Calu3 (cell line): Measurements from ENCODE around the gene PCDHA8. TPM values are rescaled to one million over a fixed set of nuclear protein-coding genes. Genes with fewer than 3 reads are reported as not detected.

Experiments
- BruUV-seq: library from RNA; stranded (reverse); fragments of 400-500 nt; replicated peaks from 2 replicates; lab custom pipeline; 2021; lab: Mats Ljungman, UMichigan
- CTCF ChIA-PET: fragments of 300-600 bp; sonication (Branson Sonifier 250); formaldehyde crosslinking; loops from one replicate; lab custom pipeline; 2022; ENCODE audit warnings: antibody characterized with exemption; lab: Charles Lee
- DNase-seq: peaks from one replicate; pipeline ENCODE4 v3.0.0; 2022
- H3K27ac Mint-ChIP-seq: one replicate; pipeline ENCODE4 v1.8.0; 2022; ENCODE audit warnings: mixed read lengths; ENCODE audit not compliant: unreplicated experiment
- H3K27me3 Mint-ChIP-seq: one replicate; pipeline ENCODE4 v1.8.0; 2022; ENCODE audit warnings: mixed read lengths; ENCODE audit not compliant: unreplicated experiment
- H3K36me3 Mint-ChIP-seq: one replicate; pipeline ENCODE4 v1.8.0; 2022; ENCODE audit warnings: mild to moderate bottlenecking, moderate library complexity, mixed read lengths; ENCODE audit not compliant: insufficient read depth, unreplicated experiment
- H3K4me1 Mint-ChIP-seq: one replicate; pipeline ENCODE4 v1.8.0; 2022; ENCODE audit warnings: mild to moderate bottlenecking, low read depth, mixed read lengths; ENCODE audit not compliant: unreplicated experiment
- H3K4me3 Mint-ChIP-seq: one replicate; pipeline ENCODE4 v1.8.0; 2022; ENCODE audit warnings: mild to moderate bottlenecking, low read depth, moderate library complexity, mixed read lengths; ENCODE audit not compliant: unreplicated experiment
- H3K9me3 Mint-ChIP-seq: one replicate; pipeline ENCODE4 v1.8.0; 2022; ENCODE audit warnings: low read depth, mixed read lengths; ENCODE audit not compliant: unreplicated experiment
- intact Hi-C: fragments of 100-400 bp; cut with micrococcal nuclease; formaldehyde crosslinking; loops from one replicate; pipeline ENCODE4 v1.10.0; 2022; ENCODE audit not compliant: unreplicated experiment
- total RNA-seq: library from RNA; stranded (reverse); gene quantifications from 2 replicates; pipeline ENCODE4 v1.2.3, GENCODE V29; 2022
- TF ChIP-seq, protein P1 (sequence below): fragments of 200-600 bp; IDR thresholded peaks from one replicate; pipeline ENCODE4 v1.8.0; 2022; ENCODE audit warnings: antibody characterized with exemption; ENCODE audit not compliant: unreplicated experiment

PCDHA8 gene
- total RNA-seq, 1 experiment from 2014 or later, result 1.3 TPM

GRCh38 chr5:140868721-140869554 is 28.0 kb downstream of the PCDHA8 start, which contains the start of gene PCDHA11:
PCDHA11 (plus strand) TSS chr5:140868957; CDS start chr5:140869104, 147 bp downstream.
- no TSS peak for BruUV-seq
- DNase-seq, result peak; percentile 20
- CTCF ChIA-PET, result interaction anchor here (0.5 kb wide), 1 partner anchor 1404 kb away, joined by 4 read pairs; no protein-coding TSS in a partner anchor
- Mint-ChIP-seq H3K27ac (no peak within 1 kb of the TSS), H3K4me1 (no peaks in the 10 kb centered on the region), H3K36me3 (no peaks in the 10 kb centered on the region), H3K4me3 (no peak within 1 kb of the TSS), H3K27me3 (no peaks in the 10 kb centered on the region), H3K9me3 (peaks cover 6% of the 10 kb centered on the region)
- intact Hi-C loops, result loop anchor here (1.0 kb wide), 1 partner anchor 172 kb away; no protein-coding TSS in a partner anchor
- TF ChIP-seq, protein P1, sequence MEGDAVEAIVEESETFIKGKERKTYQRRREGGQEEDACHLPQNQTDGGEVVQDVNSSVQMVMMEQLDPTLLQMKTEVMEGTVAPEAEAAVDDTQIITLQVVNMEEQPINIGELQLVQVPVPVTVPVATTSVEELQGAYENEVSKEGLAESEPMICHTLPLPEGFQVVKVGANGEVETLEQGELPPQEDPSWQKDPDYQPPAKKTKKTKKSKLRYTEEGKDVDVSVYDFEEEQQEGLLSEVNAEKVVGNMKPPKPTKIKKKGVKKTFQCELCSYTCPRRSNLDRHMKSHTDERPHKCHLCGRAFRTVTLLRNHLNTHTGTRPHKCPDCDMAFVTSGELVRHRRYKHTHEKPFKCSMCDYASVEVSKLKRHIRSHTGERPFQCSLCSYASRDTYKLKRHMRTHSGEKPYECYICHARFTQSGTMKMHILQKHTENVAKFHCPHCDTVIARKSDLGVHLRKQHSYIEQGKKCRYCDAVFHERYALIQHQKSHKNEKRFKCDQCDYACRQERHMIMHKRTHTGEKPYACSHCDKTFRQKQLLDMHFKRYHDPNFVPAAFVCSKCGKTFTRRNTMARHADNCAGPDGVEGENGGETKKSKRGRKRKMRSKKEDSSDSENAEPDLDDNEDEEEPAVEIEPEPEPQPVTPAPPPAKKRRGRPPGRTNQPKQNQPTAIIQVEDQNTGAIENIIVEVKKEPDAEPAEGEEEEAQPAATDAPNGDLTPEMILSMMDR, result no peak

DNA sequence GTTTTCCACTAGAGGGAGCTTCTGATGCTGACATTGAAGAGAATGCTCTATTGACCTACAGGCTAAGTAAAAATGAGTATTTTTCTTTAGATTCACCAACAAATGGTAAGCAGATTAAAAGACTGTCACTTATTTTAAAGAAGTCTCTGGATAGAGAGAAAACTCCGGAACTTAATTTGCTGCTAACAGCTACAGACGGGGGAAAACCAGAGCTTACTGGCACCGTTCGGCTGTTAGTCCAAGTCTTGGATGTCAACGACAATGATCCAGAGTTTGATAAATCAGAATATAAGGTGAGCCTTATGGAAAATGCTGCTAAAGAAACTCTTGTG is 28.5 kb downstream of the PCDHA8 start:
- no TSS peak for BruUV-seq
- no peak overlapping the region for H3K27ac Mint-ChIP-seq
- no peaks in the 10 kb centered on the region for H3K36me3 Mint-ChIP-seq
- intact Hi-C loops, result no loop called here
- no peak overlapping the region for H3K4me3 Mint-ChIP-seq
- H3K27me3 Mint-ChIP-seq, result no peaks in the 10 kb centered on the region
- H3K4me1 Mint-ChIP-seq, result no peaks in the 10 kb centered on the region
- DNase-seq, result no peak
- TF ChIP-seq, protein P1, result no peak
- peaks cover 4% of the 10 kb centered on the region for H3K9me3 Mint-ChIP-seq
- CTCF ChIA-PET, result no interaction called here

DNA sequence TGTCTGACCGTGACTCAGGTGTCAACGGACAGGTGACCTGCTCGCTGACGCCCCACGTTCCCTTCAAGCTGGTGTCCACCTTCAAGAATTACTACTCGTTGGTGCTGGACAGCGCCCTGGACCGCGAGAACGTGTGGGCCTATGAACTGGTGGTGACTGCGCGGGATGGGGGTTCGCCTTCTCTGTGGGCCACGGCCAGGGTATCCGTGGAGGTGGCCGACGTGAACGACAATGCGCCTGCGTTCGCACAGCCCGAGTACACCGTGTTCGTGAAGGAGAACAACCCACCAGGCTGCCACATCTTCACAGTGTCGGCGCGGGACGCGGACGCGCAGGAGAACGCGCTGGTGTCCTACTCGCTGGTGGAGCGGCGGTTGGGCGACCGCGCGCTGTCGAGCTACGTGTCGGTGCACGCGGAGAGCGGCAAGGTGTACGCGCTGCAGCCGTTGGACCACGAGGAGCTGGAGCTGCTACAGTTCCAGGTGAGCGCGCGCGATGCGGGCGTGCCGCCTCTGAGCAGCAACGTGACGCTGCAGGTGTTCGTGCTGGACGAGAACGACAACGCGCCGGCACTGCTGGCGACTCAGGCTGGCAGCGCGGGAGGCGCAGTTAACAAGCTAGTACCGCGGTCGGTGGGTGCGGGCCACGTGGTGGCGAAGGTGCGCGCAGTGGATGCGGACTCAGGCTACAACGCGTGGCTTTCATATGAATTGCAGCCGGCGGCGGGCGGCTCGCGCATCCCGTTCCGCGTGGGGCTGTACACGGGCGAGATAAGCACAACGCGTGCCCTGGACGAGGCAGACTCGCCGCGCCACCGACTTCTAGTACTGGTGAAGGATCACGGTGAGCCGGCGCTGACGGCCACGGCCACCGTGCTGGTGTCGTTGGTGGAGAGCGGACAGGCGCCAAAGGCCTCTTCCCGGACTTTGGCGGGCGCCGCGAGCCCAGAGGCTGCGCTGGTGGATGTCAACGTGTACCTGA is 29.5 kb downstream of the PCDHA8 start:
- no TSS peak for BruUV-seq
- intact Hi-C loops, result no loop called here
- DNase-seq, result no peak
- H3K4me3 Mint-ChIP-seq, result no peak overlapping the region
- H3K27me3 Mint-ChIP-seq, result no peaks in the 10 kb centered on the region
- H3K27ac Mint-ChIP-seq, result no peak overlapping the region
- H3K4me1 Mint-ChIP-seq, result no peaks in the 10 kb centered on the region
- peaks cover 4% of the 10 kb centered on the region for H3K9me3 Mint-ChIP-seq
- H3K36me3 Mint-ChIP-seq, result no peaks in the 10 kb centered on the region
- TF ChIP-seq, protein P1, result no peak
- CTCF ChIA-PET, result no interaction called here
